ENCODE results near the gene GTF3C5.

The GTF3C5 gene

GRCh38 chr9:133100506-133101355 is 69.9 kb downstream of the GTF3C5 start:
- Histone ChIP-seq H3K4me2 (ENCODE audit: low read depth, low read length, poor library complexity, severe bottlenecking) (no peak overlapping the region), H3K4me3 (ENCODE audit: low read length, poor library complexity, severe bottlenecking) (no peak overlapping the region), H3K4me1 (ENCODE audit: insufficient read depth, low read length, poor library complexity, severe bottlenecking) (no peaks in the 10 kb centered on the region), H3K9ac (ENCODE audit: low read depth, low read length, poor library complexity, severe bottlenecking) (no peak overlapping the region), H3K9me3 (ENCODE audit: insufficient read depth, low read depth, low read length) (no peaks in the 10 kb centered on the region), H4K20me1 (ENCODE audit: insufficient read depth, low read length, poor library complexity, severe bottlenecking) (no peaks in the 10 kb centered on the region), H3K36me3 (ENCODE audit: insufficient read depth, low read length) (peaks cover 80% of the 10 kb centered on the region; the same call in 1 of the 2 replicates), H3F3A (ENCODE audit: low read depth) (no peaks in the 10 kb centered on the region), H2AFZ (ENCODE audit: low read length) (no peak overlapping the region), H3K79me2 (ENCODE audit: insufficient read depth, low read length) (no peaks in the 10 kb centered on the region), H3K27me3 (ENCODE audit: insufficient read depth, low read length, poor library complexity, severe bottlenecking) (no peaks in the 10 kb centered on the region), H3K9me2 (replicated peaks; ENCODE audit: low read depth, low read length) (no peaks in the 10 kb centered on the region)
- TF ChIP-seq CTCF (conservative IDR thresholded peaks at IDR 0.05; ENCODE audit: low read length) (no peak), EZH2phosphoT487 (IDR thresholded peaks at IDR 0.05; ENCODE audit: borderline replicate concordance) (no peak)

GRCh38 chr9:133101356-133102189 is 70.8 kb downstream of the GTF3C5 start:
- Histone ChIP-seq H2AFZ (ENCODE audit: low read length) (no peak overlapping the region), H3F3A (ENCODE audit: low read depth) (no peaks in the 10 kb centered on the region), H3K9me2 (replicated peaks; ENCODE audit: low read depth, low read length) (no peaks in the 10 kb centered on the region), H3K4me3 (ENCODE audit: low read length, poor library complexity, severe bottlenecking) (no peak overlapping the region), H3K9me3 (ENCODE audit: insufficient read depth, low read depth, low read length) (no peaks in the 10 kb centered on the region), H3K9ac (ENCODE audit: low read depth, low read length, poor library complexity, severe bottlenecking) (no peak overlapping the region), H3K4me2 (ENCODE audit: low read depth, low read length, poor library complexity, severe bottlenecking) (no peak overlapping the region), H3K4me1 (ENCODE audit: insufficient read depth, low read length, poor library complexity, severe bottlenecking) (no peaks in the 10 kb centered on the region), H3K36me3 (ENCODE audit: insufficient read depth, low read length) (peaks cover 87% of the 10 kb centered on the region; the same call in 1 of the 2 replicates), H4K20me1 (ENCODE audit: insufficient read depth, low read length, poor library complexity, severe bottlenecking) (no peaks in the 10 kb centered on the region), H3K27me3 (ENCODE audit: insufficient read depth, low read length, poor library complexity, severe bottlenecking) (no peaks in the 10 kb centered on the region), H3K79me2 (ENCODE audit: insufficient read depth, low read length) (no peaks in the 10 kb centered on the region)
- TF ChIP-seq CTCF (conservative IDR thresholded peaks at IDR 0.05; ENCODE audit: low read length): no peak
- TF ChIP-seq EZH2phosphoT487 (IDR thresholded peaks at IDR 0.05; ENCODE audit: borderline replicate concordance): no peak

GRCh38 chr9:133102190-133103021 is 71.6 kb downstream of the GTF3C5 start:
- H3K9me3 ChIP-seq (ENCODE audit: insufficient read depth, low read depth, low read length): no peaks in the 10 kb centered on the region
- H3K36me3 ChIP-seq (ENCODE audit: insufficient read depth, low read length): peaks cover 93% of the 10 kb centered on the region; the same call in 1 of the 2 replicates
- no peaks in the 10 kb centered on the region for H4K20me1 ChIP-seq (ENCODE audit: insufficient read depth, low read length, poor library complexity, severe bottlenecking)
- no peaks in the 10 kb centered on the region for H3K9me2 ChIP-seq (replicated peaks; ENCODE audit: low read depth, low read length)
- H3K9ac ChIP-seq (ENCODE audit: low read depth, low read length, poor library complexity, severe bottlenecking): no peak overlapping the region
- no peaks in the 10 kb centered on the region for H3F3A ChIP-seq (ENCODE audit: low read depth)
- no peaks in the 10 kb centered on the region for H3K79me2 ChIP-seq (ENCODE audit: insufficient read depth, low read length)
- H2AFZ ChIP-seq (ENCODE audit: low read length): no peak overlapping the region
- no peak overlapping the region for H3K4me3 ChIP-seq (ENCODE audit: low read length, poor library complexity, severe bottlenecking)
- no peaks in the 10 kb centered on the region for H3K27me3 ChIP-seq (ENCODE audit: insufficient read depth, low read length, poor library complexity, severe bottlenecking)
- TF ChIP-seq EZH2phosphoT487 (IDR thresholded peaks at IDR 0.05; ENCODE audit: borderline replicate concordance) (no peak), CTCF (conservative IDR thresholded peaks at IDR 0.05; ENCODE audit: low read length) (no peak)
- no peak overlapping the region for H3K4me2 ChIP-seq (ENCODE audit: low read depth, low read length, poor library complexity, severe bottlenecking)
- no peaks in the 10 kb centered on the region for H3K4me1 ChIP-seq (ENCODE audit: insufficient read depth, low read length, poor library complexity, severe bottlenecking)

All from Loucy (cell line).